Transverse colon (tissue), 4 donors: ENCODE data around the gene NUDT21. TPM values are rescaled to one million over a fixed set of nuclear protein-coding genes. Genes with fewer than 3 reads are reported as not detected.

Experiments
- DNase-seq: peaks from one replicate; pipeline ENCODE4 v3.0.0-alpha.2; 2019
- H3K27ac ChIP-seq, 4 donors: fragments of 200-600 bp; sonication (generic); 2 replicates each; pipeline ENCODE4 v1.5.1; 2016 to 2018; ENCODE audit warnings: inconsistent platforms in 4 of 4
- H3K27me3 ChIP-seq: fragments of 200-600 bp; sonication (generic); 2 replicates; pipeline ENCODE4 v1.5.1; 2017; ENCODE audit warnings: inconsistent platforms
- H3K36me3 ChIP-seq, 4 donors: fragments of 200-600 bp; sonication (generic); 2 replicates each; pipeline ENCODE4 v1.5.1; 2017 to 2019; ENCODE audit warnings: inconsistent platforms in 4 of 4
- H3K4me1 ChIP-seq, 4 donors: fragments of 200-600 bp; sonication (generic); 2 replicates each; pipeline ENCODE4 v1.5.1; 2017 to 2020; ENCODE audit warnings: inconsistent platforms in 4 of 4
- H3K4me3 ChIP-seq, 4 donors: fragments of 200-600 bp; sonication (generic); 1 replicate in 1 of 4; 2 replicates in 3 of 4; pipeline versions ENCODE4 v1.5.1 to v1.6.1; 2017 to 2019; ENCODE audit warnings: inconsistent platforms in 4 of 4
- H3K9me3 ChIP-seq, 2 donors: fragments of 200-600 bp; sonication (generic); 2 replicates each; pipeline ENCODE4 v1.5.1; 2017 to 2019; ENCODE audit warnings: inconsistent platforms in 2 of 2
- EP300 ChIP-seq: sonication (generic); formaldehyde crosslinking; IDR thresholded peaks from one replicate; pipeline ENCODE4 v1.6.1; 2017; ENCODE audit warnings: antibody characterized with exemption, low read depth
- POLR2A ChIP-seq: fragments of 450-650 bp; IDR thresholded peaks from one replicate; pipeline ENCODE4 v1.6.1; 2016; ENCODE audit warnings: antibody characterized with exemption, mild to moderate bottlenecking, moderate library complexity
- POLR2AphosphoS5 ChIP-seq, 3 donors: sonication (generic); formaldehyde crosslinking; IDR thresholded peaks; one replicate each; pipeline ENCODE4 v1.6.1; 2016; ENCODE audit warnings: antibody characterized with exemption in 3 of 3
- WGBS, 2 donors: methylation state at CpG; one replicate each; pipeline ENCODE4 v1.1.5; 2018; ENCODE audit warnings: low coverage in 1 of 2; 5-methylcytosine and 5-hydroxymethylcytosine counted together
- in situ Hi-C, 4 donors: fragments of 200-750 bp; cut with MboI; loops; one replicate each; pipeline versions ENCODE4 v1.15.0 to v1.15.1; 2017; ENCODE audit warnings: low sequenced_read_pairs in 3 of 4, low pct_ligation_motif_present in 1 of 4, low pct_unique_long_range_greater_than_20kb in 1 of 4
- intact Hi-C: fragments of 100-400 bp; cut with DNase I; formaldehyde crosslinking; loops from one replicate; pipeline ENCODE4 v1.15.1; 2023; ENCODE audit warnings: low total_unique reads
- total RNA-seq, 4 donors: library from RNA; depleted of rRNA; stranded (reverse); fragments of >200 nt; gene quantifications; one replicate each; pipeline ENCODE4 v1.1.0, GENCODE V29; 2016
- TF ChIP-seq, protein P1 (sequence below), 5 experiments: fragments of 200-600 bp in 3 of 5; fragments of 450-650 bp in 2 of 5; sonication (generic) in 3 of 5; IDR thresholded peaks; 1 replicate in 2 of 5; 2 replicates in 3 of 5; pipeline ENCODE4 v1.5.1; 2016 to 2017; ENCODE audit warnings: antibody characterized with exemption in 5 of 5, inconsistent platforms in 3 of 5, mild to moderate bottlenecking in 2 of 5, moderate library complexity in 1 of 5

NUDT21 gene
- total RNA-seq, 4 donors from 2014 or later = 7.5 to 41.9 (median 23.0) TPM

GRCh38 chr16:56488035-56488434 is 36.9 kb upstream of the NUDT21 start:
- in situ Hi-C loops = no loop called here

GRCh38 chr16:56483394-56483793 is 32.3 kb upstream of the NUDT21 start:
- in situ Hi-C loops = no loop called here
- Histone ChIP-seq H3K4me3 (no peak overlapping the region), H3K27me3 (no peaks in the 10 kb centered on the region), H3K4me1 (no peaks in the 10 kb centered on the region), H3K36me3 (peaks cover 0 to 19% (median 9%) of the 10 kb centered on the region in 4 donors), H3K27ac (no peak overlapping the region), H3K9me3 (no peaks in the 10 kb centered on the region)
- intact Hi-C loops = no loop called here
- no peak for TF ChIP-seq EP300
- TF ChIP-seq, protein P1, sequence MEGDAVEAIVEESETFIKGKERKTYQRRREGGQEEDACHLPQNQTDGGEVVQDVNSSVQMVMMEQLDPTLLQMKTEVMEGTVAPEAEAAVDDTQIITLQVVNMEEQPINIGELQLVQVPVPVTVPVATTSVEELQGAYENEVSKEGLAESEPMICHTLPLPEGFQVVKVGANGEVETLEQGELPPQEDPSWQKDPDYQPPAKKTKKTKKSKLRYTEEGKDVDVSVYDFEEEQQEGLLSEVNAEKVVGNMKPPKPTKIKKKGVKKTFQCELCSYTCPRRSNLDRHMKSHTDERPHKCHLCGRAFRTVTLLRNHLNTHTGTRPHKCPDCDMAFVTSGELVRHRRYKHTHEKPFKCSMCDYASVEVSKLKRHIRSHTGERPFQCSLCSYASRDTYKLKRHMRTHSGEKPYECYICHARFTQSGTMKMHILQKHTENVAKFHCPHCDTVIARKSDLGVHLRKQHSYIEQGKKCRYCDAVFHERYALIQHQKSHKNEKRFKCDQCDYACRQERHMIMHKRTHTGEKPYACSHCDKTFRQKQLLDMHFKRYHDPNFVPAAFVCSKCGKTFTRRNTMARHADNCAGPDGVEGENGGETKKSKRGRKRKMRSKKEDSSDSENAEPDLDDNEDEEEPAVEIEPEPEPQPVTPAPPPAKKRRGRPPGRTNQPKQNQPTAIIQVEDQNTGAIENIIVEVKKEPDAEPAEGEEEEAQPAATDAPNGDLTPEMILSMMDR (IDR thresholded peaks at IDR 0.05) = no peak
- TF ChIP-seq POLR2A = no peak
- TF ChIP-seq POLR2AphosphoS5 (IDR thresholded peaks at IDR 0.05) = no peak
- DNase-seq = no peak

More at GRCh38 chr16:56488035-56488434, 36.9 kb upstream of the NUDT21 start:
- intact Hi-C loops = no loop called here
- no peaks in the 10 kb centered on the region for H3K9me3 ChIP-seq
- no peak overlapping the region for H3K27ac ChIP-seq
- no peaks in the 10 kb centered on the region for H3K4me1 ChIP-seq
- peaks cover 0 to 26% (median 10%) of the 10 kb centered on the region in 4 donors for H3K36me3 ChIP-seq
- H3K27me3 ChIP-seq = no peaks in the 10 kb centered on the region
- no peak overlapping the region for H3K4me3 ChIP-seq
- 73 to 91% methylated on average over 5 of the region's 5 CpGs for WGBS, 2 donors
- DNase-seq = no peak
- TF ChIP-seq POLR2AphosphoS5 (IDR thresholded peaks at IDR 0.05) = no peak
- no peak for TF ChIP-seq POLR2A
- TF ChIP-seq, protein P1 (IDR thresholded peaks at IDR 0.05) = no peak
- no peak for TF ChIP-seq EP300

DNA sequence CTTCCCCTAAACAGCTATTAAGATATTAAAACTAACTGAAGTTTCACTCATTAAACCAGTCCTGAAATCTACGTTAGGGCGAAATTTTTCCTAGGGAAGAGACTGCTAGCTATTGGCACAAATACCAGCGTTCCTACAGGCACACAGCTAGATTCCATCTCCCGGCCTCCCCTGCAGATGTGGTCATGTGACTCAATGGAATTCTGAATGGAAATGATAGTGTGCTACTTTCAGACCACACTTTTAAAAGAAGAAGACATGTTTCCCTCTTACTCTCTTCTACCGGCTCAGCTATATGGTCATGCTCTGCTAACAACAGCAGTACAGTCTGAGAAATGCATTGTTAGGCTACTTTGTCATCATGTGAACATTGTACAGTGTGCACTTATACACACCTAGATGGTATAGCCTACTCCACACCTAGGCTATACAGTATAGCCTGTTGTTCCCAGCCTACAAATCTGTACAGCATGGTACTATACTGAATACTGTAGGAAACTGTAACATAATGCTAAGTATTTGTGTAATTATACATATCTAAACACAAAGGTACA is 31.6 kb upstream of the NUDT21 start:
- no peak overlapping the region for H3K4me3 ChIP-seq
- H3K9me3 ChIP-seq = no peaks in the 10 kb centered on the region
- in situ Hi-C loops (no loop called here), intact Hi-C loops (no loop called here)
- no peaks in the 10 kb centered on the region for H3K27me3 ChIP-seq
- H3K27ac ChIP-seq = no peak overlapping the region
- H3K36me3 ChIP-seq = peaks cover 0 to 25% (median 10%) of the 10 kb centered on the region in 4 donors
- WGBS, 2 donors = 87 to 90% methylated on average over 2 to 5 of the region's 5 CpGs
- TF ChIP-seq EP300 = no peak
- no peak for TF ChIP-seq POLR2AphosphoS5 (IDR thresholded peaks at IDR 0.05)
- TF ChIP-seq, protein P1 (IDR thresholded peaks at IDR 0.05) = no peak
- TF ChIP-seq POLR2A = no peak
- no peak for DNase-seq
- no peaks in the 10 kb centered on the region for H3K4me1 ChIP-seq

DNA sequence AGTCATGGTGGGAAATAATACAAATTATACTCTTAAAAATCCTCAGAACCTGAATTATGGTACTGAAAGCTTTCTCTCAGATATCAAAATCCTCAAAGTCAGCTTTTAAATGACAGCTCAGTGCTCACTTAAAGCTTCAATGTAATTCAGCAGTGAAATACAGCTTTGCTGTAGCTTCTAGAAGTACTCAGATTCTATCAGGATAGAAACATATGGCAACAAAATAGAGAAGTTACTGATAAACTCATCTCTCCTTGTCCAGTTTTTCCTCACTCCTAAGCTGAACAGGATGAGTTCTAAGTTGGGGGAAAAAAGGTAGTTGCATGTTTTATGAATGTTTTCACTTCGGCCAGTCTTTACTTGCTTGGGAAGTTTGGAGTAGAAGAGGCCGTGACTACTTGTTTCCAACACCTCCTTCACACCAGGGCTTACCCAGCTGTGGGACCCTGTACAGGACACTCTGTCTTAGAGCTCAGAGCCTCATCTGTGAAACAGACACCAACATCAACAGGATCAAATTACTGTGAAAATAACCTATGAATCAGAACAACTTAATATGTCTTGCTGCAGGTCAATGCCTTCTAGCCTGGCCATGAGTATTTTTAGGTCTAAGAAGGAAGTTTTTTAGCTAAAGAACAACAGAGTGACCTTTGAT is 30.5 kb upstream of the NUDT21 start:
- Histone ChIP-seq H3K27ac (no peak overlapping the region), H3K36me3 (peaks cover 0 to 35% (median 16%) of the 10 kb centered on the region in 4 donors), H3K9me3 (no peaks in the 10 kb centered on the region), H3K4me1 (no peaks in the 10 kb centered on the region), H3K4me3 (no peak overlapping the region), H3K27me3 (no peaks in the 10 kb centered on the region)
- in situ Hi-C loops (no loop called here), intact Hi-C loops (no loop called here)
- TF ChIP-seq, protein P1 (IDR thresholded peaks at IDR 0.05) = no peak
- TF ChIP-seq POLR2AphosphoS5 (IDR thresholded peaks at IDR 0.05) (no peak), EP300 (no peak), POLR2A (no peak)
- WGBS, 2 donors = 96 to 100% methylated on average over 2 of the region's 2 CpGs
- no peak for DNase-seq
